GM18873 (cell line): ENCODE measurements around the gene BTBD7.

ENCODE experiments used
- ATAC-seq: cut with Tn5 transposase; IDR thresholded peaks from one replicate; pipeline ENCODE4 v1.9.1; 2021; ENCODE audit warnings: mild to moderate bottlenecking, moderate library complexity, moderate number of reproducible peaks; ENCODE audit not compliant: unreplicated experiment, low FRiP score

The BTBD7 gene

DNA sequence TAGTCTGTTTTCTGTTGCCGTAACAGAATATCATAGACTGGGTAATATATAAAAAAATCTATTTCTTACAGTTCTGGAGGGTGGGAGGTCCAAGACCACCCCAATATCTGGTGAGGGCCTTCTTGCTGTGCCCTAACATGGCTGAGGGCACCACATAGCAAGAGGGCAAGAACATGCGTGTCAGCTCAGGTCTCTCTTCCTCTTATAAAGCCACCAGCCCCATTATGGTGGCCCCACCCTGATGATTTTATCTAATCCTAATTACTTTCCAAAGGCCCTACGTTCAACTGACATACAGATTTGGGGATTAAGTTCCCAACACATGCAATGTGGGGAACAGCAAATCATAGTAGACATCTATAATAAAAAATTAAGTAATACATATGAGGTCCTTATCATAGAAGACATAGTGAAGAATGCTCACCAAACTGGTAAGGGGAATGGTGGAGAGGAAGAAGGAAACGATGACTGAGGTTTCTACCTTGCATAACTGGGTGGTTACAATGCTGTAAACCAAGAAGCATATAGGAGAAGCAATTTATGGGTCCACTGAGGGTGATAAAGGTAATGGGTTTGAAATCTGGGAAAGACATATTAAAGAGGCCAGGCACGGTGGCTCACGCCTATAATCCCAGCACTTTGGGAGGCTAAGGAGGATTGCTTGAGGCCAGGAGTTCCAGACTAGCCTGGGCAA lies 27.0 kb downstream of the BTBD7 start:
- ATAC-seq, result no peak

DNA sequence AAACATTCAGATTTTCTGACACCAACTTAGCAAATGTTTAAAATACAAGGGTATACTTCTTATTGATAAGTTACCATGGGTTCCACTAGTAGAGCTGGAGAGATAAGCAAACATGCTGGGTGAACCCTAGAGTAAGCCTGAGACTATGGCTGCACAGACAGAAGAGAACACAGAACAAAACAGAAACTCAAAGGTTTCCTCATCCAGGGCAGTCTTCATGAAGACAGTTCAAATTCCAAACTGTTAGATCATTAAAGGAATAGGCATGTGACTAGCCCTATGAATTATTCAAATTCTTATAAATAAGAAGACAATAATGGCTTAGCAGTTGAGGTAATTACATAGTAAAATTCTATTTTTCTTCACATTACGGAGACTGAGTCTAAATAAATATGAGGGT lies 28.1 kb downstream of the BTBD7 start:
- ATAC-seq, result no peak

DNA sequence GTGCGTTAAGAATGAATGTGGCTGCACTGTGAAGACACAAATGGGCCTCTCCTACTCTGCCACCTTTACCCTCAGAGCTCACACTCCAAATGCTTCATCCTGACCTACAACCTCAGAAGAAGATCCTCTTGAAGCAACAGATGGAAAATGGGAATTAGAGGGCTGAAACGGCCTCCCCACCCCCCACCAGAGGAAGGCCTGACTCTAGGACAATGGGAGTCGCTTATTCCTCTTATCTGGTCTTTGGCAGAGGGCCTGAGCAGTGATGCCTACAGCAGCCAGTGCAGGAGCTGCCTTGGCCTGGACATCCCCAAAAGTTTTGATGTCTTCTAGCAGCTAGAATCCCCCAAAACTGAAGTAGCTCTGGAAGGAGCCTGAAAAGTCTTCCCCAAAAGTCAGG lies 29.2 kb downstream of the BTBD7 start:
- ATAC-seq, result no peak

DNA sequence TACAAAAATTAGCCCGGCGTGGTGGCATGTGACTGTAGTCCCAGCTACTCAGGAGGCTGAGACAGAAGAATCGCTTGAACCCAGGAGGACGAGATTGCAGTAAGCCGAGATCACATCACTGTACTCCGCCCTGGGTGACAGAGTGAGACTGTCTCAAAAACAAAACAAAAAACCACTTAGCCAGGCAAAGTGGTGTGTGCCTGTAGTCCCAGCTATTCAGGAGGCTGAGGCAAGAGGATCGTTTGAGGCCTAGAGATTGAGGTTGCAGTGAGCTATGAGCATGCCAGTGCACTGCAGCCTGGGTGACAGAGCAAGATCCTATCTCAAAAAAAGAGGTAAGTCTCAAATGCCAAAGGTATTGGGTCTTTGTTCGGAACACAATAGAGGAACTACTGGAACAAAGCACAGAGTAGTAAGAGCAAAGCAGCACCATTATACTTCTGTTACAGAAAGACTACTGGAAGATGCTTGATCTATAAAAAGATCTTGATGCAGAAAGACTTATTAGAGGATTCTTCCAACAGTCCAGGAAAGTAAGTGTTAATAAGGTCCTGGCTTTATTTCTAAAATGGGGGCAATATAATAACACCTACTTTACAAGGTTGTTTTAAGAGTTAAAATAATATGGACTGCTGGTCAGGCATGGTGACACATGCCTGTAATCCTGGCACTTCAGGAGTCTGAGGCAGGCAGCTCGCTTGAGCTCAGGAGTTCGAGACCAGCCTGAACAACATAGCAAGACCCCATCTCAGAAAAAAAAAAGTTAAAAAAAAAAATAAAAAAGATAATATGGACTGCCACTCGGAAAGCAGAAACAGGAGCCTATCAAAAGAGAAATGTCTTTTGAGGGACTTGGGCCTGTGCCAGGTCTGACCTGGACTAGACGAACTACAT lies 29.9 kb downstream of the BTBD7 start:
- ATAC-seq, result no peak

DNA sequence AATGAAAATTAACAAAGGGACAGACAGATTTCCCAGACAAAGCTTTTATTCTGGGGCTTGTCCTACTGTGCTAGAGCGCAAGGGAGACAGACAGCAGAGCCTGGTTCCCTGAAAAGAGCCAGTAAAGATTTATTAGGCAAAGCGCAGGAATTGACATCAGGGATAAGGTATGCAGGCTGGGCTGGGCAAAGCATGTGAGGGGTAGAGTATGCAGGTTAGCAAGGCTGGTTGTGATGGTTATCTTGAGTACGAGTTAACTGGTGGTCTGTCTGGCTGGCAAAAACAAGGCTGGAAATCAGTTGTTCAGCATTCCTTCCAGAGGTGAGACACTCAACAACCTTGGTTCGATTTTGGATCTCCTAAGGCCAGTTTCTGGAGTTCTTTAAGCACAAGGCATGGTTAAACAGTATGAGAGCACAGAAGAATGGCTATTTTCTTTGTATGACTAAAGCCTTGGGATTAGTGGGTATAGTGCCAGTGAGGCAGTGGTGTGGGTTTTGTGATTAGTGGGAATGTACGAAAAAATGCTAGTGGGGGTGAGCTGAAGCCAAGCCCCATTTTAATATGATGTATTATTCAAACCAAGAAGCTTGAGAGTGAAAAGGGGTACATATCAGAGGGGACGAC lies 30.9 kb downstream of the BTBD7 start:
- no peak for ATAC-seq

DNA sequence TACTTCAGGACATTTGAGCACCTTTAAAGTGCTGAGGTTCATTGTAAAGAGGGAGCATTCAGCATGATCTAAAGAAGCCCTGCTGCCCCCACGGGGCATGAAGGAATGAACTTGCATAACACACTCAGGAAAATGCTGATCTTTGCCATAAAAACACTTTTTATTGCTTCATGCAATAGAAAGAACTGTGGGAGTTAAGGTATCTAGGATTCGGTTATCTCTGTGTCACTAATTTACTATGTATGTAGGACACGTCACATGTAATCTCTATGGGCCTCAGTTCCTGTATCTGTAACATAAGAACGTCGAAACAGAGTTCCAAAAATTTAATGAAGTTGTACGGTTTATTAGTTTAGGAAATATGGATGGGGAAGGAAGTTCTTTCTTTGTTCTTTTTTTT lies 33.0 kb downstream of the BTBD7 start:
- no peak for ATAC-seq

DNA sequence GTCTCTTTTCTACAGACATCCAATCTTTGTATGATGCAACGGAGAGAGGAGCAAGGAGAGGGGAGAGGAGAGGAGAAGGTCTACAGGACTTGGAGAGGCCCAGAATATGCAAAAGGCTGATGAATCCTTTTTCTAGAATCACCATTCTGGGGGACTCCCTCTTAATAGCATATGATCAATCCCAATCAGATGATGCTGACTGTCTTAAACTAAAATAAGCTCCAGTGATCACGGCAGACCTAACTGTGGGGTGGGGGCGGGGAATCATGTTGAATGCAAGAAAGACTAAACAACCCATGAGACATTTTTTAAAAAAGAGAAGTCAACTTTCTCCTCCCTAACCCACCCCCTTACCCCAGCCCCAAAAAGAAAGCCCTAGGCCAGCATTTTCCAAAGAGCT lies 33.4 kb downstream of the BTBD7 start:
- no peak for ATAC-seq

DNA sequence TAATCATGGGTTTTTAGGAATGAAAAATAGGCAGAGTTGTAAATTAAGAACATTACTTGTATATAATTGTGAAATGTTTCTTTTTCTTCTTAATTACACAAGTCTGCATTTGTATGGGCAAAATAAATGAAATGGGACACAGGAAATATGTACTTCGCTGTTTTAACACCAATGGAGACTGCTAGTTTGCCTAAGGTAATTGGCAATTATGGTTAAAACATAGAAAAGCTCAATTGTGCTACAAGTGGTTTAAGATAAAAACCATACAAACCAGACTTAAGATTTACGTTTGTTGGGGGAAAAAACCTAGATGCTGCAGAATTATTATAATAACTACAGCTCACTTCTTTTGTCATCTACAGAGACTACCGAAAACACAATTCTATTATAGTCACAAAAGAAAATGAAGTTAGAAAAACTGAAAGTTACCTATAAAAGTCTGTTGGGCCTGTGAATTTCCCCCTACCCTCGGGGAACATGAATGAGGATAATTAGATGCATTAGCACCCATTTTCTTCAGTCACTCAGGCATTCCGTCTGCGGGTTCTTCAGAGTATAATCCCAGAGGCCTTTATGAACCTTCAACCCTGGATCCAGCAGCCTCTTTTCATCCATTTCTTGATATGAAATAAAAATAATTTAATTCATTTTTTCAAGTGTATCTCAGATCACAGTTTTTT lies 37.2 kb downstream of the BTBD7 start:
- ATAC-seq, result no peak

DNA sequence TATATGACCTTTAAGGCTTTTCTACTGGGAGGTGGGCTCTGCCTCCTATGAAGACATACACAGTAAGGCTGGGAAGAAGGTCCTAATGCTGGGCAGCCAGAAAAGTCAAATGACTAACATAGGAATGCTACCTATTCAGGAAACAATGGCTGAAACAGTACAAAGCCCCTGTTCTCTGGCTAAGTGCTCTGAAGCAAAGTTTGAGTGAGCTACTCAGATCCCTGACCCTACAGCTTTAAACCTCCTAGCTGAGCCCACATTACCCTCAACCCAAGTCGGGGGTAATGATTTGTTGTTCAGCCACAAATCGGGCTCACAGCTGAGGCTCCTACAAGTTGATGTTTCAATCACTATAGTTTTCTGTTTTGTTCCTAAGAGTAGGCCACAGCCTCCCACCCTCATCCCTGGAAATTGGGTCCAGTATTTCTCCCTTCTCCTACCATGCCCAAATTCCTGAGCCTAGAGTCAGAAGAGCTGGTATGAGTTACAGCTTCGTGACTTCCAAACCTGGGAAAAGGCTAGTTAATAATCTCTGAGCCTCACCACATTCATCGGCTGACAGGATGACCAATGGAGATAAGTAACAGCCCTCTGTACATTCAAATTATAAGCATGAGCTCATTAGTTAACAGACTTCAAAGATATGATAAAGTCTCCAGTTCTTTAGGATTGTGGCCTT lies 46.5 kb downstream of the BTBD7 start:
- ATAC-seq, result no peak

DNA sequence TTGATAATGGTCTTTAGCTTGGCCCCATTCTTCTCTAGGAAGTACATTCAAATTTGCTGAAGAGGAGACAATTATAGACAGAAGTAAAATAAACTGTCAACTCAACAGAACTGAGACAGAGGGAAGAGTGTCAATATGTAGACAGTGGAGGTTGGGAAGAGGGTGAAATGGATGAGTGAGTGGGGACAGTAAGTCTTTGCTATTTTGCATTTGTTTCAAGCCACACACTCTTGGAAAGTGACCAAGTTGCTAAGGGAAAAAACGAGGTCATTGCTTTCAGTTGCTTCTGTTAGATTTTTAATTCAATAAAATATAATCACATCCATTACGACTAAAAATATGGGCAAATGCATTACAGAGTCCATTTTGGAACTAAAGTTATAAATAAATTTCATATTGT lies 47.8 kb downstream of the BTBD7 start:
- no peak for ATAC-seq

DNA sequence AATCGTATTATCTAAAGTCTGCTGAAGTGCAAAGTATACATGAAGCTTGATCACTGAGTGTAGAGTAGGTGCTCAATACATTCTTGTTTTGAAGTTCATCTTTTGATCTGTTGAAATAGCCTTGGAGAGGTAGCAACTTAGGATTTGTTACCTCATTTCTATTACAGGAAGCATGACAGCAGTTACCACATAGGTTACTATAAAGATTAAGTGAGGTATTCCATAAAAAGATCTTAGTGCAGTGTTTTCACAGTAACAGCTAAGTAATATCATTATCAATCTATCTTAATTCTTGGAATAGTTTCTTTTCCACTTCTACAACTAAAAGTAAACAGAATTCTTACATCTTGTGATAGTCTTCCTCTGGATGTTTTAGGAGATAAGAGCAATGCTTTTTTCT lies 50.9 kb downstream of the BTBD7 start:
- ATAC-seq, result no peak

DNA sequence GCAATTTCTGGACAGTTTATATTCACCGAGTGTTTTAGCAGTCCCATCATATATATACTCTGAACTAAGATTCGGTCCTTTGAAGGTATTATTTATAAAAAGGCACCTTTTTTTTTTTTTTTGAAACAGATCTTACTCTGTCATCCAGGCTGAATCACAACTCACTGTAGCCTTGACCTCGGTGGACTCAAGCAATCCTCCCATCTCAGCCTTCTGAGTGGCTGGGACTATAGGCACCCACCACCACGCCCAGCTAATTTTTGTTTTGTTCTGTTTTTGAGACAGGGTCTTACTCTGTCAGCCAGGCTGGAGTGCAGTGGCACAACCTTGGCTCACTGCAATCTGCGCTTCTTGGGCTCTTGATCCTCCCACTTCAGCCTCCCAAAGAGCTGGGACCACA lies 52.1 kb downstream of the BTBD7 start:
- no peak for ATAC-seq

DNA sequence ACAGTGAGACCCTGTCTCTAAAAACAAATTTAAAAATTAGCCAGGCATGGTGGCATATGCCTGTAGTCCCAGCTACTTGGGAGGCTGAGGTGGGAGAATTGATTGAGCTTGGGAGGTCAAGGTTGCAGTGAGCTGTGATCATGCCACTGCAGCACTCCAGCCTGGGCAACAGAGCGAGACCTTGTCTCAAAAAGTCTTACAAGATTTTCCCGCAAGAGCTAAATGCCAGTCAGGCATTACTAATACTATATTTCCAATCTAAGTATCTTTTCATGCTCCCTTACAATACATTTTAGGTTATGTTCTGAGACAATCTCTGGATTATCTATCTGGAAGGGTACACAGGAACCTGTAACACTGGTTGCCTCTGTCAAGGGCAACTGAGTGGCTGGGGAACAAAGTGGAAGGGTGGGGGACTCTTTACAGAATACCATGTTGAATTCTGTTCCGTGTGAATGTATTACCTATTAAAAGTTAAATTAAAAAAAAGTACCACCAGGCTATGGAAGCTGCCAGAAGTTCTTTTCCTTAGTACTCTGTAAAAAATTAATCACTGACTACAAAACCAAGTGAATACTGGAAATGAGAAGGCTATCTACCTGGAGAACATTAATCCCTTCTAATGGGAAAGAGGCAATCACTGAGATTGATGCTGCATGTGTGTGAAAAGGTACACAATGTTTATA lies 56.7 kb downstream of the BTBD7 start:
- ATAC-seq, result no peak

DNA sequence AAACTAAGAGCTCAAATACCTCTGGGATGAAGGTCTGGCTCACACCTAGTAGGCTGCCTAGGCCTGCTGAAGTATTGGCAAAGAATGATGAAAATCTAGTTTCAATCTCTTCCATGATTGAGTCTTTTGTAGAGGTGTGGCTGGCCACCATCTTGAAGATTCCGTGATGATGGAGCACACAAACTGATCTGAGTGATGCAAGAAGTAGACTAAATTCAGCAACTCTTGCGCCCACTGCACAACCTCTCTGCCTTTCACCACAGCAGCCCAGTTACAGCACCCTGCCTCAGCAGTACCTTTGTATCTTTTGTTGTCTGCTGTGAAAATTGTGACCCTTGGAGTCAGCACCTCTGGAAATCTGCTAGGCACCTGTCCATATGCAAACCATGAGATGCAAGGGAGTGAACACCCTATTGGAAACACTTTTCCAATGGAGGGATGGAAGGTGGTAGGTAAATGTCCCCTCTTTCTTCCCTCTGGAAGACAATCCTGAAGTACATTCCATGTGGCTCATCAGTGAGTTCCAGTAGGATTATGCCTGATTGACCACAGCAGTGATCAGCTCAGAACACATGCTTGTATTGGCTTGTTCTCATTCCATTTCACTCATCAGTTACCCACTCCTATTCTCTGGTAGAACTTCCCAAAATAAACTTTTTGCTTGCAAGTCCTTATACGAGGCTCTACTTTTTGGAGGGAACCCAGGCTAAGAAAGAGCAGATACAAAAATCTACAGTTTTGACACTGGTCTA lies 58.6 kb downstream of the BTBD7 start:
- no peak for ATAC-seq

DNA sequence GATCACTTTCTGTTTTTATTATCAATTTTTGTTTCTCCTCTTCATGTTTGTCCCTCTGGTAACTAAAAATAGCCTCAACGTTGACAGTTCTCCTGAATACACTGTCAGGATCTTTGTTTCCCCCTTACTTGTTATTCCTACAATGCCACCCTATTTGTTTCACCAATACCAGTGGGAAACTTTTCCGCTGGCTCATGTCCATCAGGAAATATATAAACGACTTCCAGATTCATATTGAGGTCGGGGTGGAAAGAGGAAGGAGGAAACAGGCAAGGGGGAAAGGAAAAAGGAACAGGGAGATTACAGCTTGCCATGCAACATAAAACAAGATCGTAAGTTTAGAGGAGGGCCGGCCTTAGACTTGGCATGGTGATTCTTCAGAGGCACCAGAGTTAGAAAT lies 61.7 kb downstream of the BTBD7 start:
- ATAC-seq, result no peak

DNA sequence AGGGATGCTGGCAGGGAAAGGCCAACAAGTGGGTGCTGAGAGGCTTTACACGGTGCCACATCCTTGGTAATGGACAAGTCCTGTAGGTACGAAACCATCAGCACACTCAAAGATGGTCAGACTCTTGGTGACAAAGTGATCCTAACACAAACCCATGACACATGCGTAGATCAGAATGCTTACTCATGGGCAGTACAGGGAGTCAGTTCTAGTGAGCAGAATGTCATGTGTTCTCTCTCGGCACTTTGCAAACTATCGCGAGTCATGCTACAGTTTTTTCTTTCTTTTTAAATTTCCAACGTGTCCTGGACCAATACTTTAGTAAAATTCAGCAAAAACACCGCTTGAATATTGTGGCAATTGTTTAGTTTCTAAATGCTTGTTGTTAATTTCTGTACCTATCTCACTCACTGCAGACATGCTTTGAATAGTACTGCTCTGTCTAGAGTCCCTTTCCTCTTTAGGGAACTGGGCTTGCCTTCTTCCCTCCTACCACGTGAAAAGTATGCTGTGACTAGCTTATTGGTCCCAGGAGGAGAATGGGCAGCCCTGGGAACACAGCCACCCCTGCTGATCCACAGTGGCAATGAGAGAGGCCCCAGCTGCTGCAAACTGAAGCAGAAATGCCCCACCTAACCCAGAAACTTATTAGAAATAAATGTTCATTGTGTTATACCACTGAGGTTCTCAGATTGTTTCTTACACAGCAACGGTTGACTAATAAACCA lies 63.3 kb downstream of the BTBD7 start:
- no peak for ATAC-seq

DNA sequence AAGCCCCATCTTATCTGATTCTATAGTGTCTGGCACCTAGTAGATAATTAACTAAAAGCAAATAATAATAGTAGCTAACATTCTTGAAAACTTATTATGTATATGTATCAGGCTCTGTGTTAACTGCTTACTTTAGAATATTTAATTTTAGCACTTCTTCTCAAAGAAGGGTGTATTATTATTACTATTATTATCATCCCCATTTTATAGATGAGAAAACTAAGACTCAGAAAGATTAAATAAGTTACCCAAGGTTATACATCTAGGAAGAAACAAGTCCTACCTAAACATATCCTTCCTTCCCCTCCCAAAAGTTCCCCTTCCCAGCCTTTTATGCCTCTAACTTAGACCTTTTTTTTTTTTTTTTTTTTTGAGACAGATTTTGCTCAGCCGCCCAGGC lies 64.4 kb downstream of the BTBD7 start:
- ATAC-seq, result no peak

DNA sequence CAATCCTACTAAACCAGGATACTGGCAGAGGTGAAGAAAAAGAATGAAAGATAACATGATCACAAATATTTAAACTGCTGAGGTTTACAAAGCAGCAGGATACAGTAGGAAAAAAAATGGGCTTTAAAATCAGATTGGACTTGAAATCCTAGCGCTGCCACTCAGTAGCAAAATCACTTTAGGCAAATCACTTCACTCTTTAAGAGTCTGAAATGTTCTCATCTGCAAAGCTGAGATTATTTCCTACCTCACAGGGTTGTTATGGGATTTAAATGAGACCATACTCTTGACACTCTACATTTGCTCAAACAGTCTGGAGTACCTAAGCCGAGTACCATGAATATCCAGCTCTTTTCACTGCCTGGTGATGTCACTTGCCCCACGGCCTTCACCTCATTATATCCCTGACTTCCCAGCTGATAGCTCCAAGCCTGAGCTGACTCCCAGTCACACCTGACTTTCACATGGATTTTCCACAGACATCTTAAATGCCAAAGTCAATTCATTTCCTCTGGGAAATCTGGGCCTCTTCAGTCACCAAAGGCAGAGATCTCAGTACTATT lies 65.6 kb downstream of the BTBD7 start:
- ATAC-seq, result no peak
